Neural progenitor cell (in vitro differentiated cells): ENCODE measurements around the gene DBP. TPM values are rescaled to one million over a fixed set of nuclear protein-coding genes. Genes with fewer than 3 reads are reported as not detected.

Experiments
- DNase-seq: peaks from one replicate; pipeline ENCODE4 v3.0.0-alpha.2; 2016; ENCODE audit warnings: low spot score
- H2AFZ ChIP-seq: fragments of 200-600 bp; sonication (generic); replicated peaks from 2 replicates; pipeline ENCODE4 v1.6.1; 2016; ENCODE audit warnings: antibody characterized with exemption
- H3F3A ChIP-seq: fragments of 200-600 bp; sonication (generic); 2 replicates; pipeline ENCODE4 v1.6.1; 2016; ENCODE audit warnings: antibody characterized with exemption, low read depth
- H3K27ac ChIP-seq: fragments of 200-600 bp; sonication (generic); 2 replicates; pipeline ENCODE4 v1.5.1; 2016; ENCODE audit warnings: mild to moderate bottlenecking
- H3K27me3 ChIP-seq: fragments of 200-600 bp; sonication (generic); 2 replicates; pipeline ENCODE4 v1.6.1; 2016; ENCODE audit warnings: mild to moderate bottlenecking, moderate library complexity
- H3K36me3 ChIP-seq: fragments of 200-600 bp; sonication (generic); 2 replicates; pipeline ENCODE4 v1.5.1; 2016
- H3K4me1 ChIP-seq: fragments of 200-600 bp; sonication (generic); 2 replicates; pipeline ENCODE4 v1.6.1; 2016; ENCODE audit warnings: mixed run types
- H3K4me2 ChIP-seq: fragments of 200-600 bp; sonication (generic); 2 replicates; pipeline ENCODE4 v1.6.1; 2016
- H3K4me3 ChIP-seq: fragments of 200-600 bp; sonication (generic); 2 replicates; pipeline ENCODE4 v1.5.1; 2016
- H3K79me2 ChIP-seq: fragments of 200-600 bp; sonication (generic); 2 replicates; pipeline ENCODE4 v1.6.1; 2016; ENCODE audit warnings: low read depth
- H3K9ac ChIP-seq: fragments of 200-600 bp; sonication (generic); 2 replicates; pipeline ENCODE4 v1.6.1; 2016
- H3K9me3 ChIP-seq: fragments of 200-600 bp; sonication (generic); 2 replicates; pipeline ENCODE4 v1.5.1; 2016; ENCODE audit warnings: low read depth
- H4K20me1 ChIP-seq: fragments of 200-600 bp; sonication (generic); 2 replicates; pipeline ENCODE4 v1.6.1; 2016; ENCODE audit warnings: low read depth
- H3K27ac Mint-ChIP-seq: 3 replicates; pipeline ENCODE4 v1.8.0; 2021; ENCODE audit warnings: mixed read lengths
- H3K27me3 Mint-ChIP-seq: 2 replicates; pipeline ENCODE4 v1.8.0; 2022; ENCODE audit warnings: low read depth, mild to moderate bottlenecking, inconsistent platforms, moderate library complexity, mixed read lengths; ENCODE audit not compliant: insufficient read depth
- H3K36me3 Mint-ChIP-seq: 3 replicates; pipeline ENCODE4 v1.8.0; 2021; ENCODE audit warnings: mixed read lengths
- H3K4me1 Mint-ChIP-seq: 3 replicates; pipeline ENCODE4 v1.8.0; 2021; ENCODE audit warnings: mixed read lengths
- H3K4me3 Mint-ChIP-seq: 3 replicates; pipeline ENCODE4 v1.8.0; 2021; ENCODE audit warnings: mild to moderate bottlenecking, moderate library complexity, mixed read lengths
- H3K9me3 Mint-ChIP-seq: 3 replicates; pipeline ENCODE4 v1.8.0; 2020; ENCODE audit warnings: mixed read lengths
- CTCF ChIP-seq: fragments of 200-600 bp; sonication (generic); IDR thresholded peaks from 2 replicates; pipeline ENCODE4 v1.5.1; 2017; ENCODE audit warnings: antibody characterized with exemption, mild to moderate bottlenecking
- EZH2 ChIP-seq: fragments of 200-600 bp; sonication (generic); IDR thresholded peaks from 2 replicates; pipeline ENCODE4 v1.6.1; 2017; ENCODE audit warnings: antibody characterized with exemption, mild to moderate bottlenecking, moderate library complexity
- EZH2phosphoT487 ChIP-seq: fragments of 200-600 bp; sonication (generic); IDR thresholded peaks from 2 replicates; pipeline ENCODE4 v1.6.1; 2017; ENCODE audit warnings: antibody characterized with exemption
- total RNA-seq: library from RNA; depleted of rRNA; stranded (reverse); fragments of >200 nt; gene quantifications from 2 replicates; pipeline ENCODE4 v1.2.3, GENCODE V29; 2015; ENCODE audit warnings: low replicate concordance

Gene DBP
- total RNA-seq, 1 donor from 2014 or later = 7.4 TPM

GRCh38 chr19:48676487-48676886 is 39.3 kb upstream of the DBP start:
- no peaks in the 10 kb centered on the region for H3K9me3 Mint-ChIP-seq

GRCh38 chr19:48674921-48675824 is 38.0 kb upstream of the DBP start:
- no peaks in the 10 kb centered on the region for H3K9me3 Mint-ChIP-seq
- no peaks in the 10 kb centered on the region for H3K36me3 ChIP-seq
- H3K4me3 Mint-ChIP-seq = no peak overlapping the region
- H3K79me2 ChIP-seq = no peaks in the 10 kb centered on the region
- peaks cover 33% of the 10 kb centered on the region for H3K4me1 Mint-ChIP-seq
- H3K4me1 ChIP-seq = peaks cover 25% of the 10 kb centered on the region
- no peak overlapping the region for H3K9ac ChIP-seq
- no peaks in the 10 kb centered on the region for H3K9me3 ChIP-seq
- H3F3A ChIP-seq = peaks cover 9% of the 10 kb centered on the region
- H3K4me3 ChIP-seq = no peak overlapping the region
- peaks cover 16% of the 10 kb centered on the region for H3K27me3 ChIP-seq
- H3K27ac Mint-ChIP-seq = peak overlapping the region; percentile 73
- no peak overlapping the region for H2AFZ ChIP-seq
- no peak overlapping the region for H3K27ac ChIP-seq
- H3K36me3 Mint-ChIP-seq = no peaks in the 10 kb centered on the region
- no peaks in the 10 kb centered on the region for H4K20me1 ChIP-seq
- peak; percentile 93 for DNase-seq
- TF ChIP-seq EZH2phosphoT487 (no peak), EZH2 (no peak), CTCF (peak; percentile 84)
- H3K4me2 ChIP-seq = peak overlapping the region; percentile 33
- peaks cover 4% of the 10 kb centered on the region for H3K27me3 Mint-ChIP-seq

More at GRCh38 chr19:48676487-48676886, 39.3 kb upstream of the DBP start:
- H3K9me3 ChIP-seq = no peaks in the 10 kb centered on the region
- Mint-ChIP-seq H3K36me3 (no peaks in the 10 kb centered on the region), H3K27me3 (peaks cover 4% of the 10 kb centered on the region), H3K4me1 (peaks cover 25% of the 10 kb centered on the region), H3K27ac (no peak overlapping the region), H3K4me3 (no peak overlapping the region)
- H3K4me1 ChIP-seq = peaks cover 25% of the 10 kb centered on the region
- H3K9ac ChIP-seq = no peak overlapping the region
- DNase-seq = no peak
- H4K20me1 ChIP-seq = no peaks in the 10 kb centered on the region
- no peak overlapping the region for H2AFZ ChIP-seq
- H3K79me2 ChIP-seq = no peaks in the 10 kb centered on the region
- H3K4me3 ChIP-seq = no peak overlapping the region
- no peak for TF ChIP-seq EZH2
- TF ChIP-seq CTCF = no peak
- no peak for TF ChIP-seq EZH2phosphoT487
- peaks cover 9% of the 10 kb centered on the region for H3F3A ChIP-seq
- H3K27ac ChIP-seq = no peak overlapping the region
- no peak overlapping the region for H3K4me2 ChIP-seq
- peaks cover 16% of the 10 kb centered on the region for H3K27me3 ChIP-seq
- no peaks in the 10 kb centered on the region for H3K36me3 ChIP-seq

GRCh38 chr19:48674216-48674809 is 37.1 kb upstream of the DBP start:
- H4K20me1 ChIP-seq = no peaks in the 10 kb centered on the region
- no peaks in the 10 kb centered on the region for H3K9me3 ChIP-seq
- Mint-ChIP-seq H3K27me3 (peaks cover 4% of the 10 kb centered on the region), H3K4me1 (peaks cover 35% of the 10 kb centered on the region), H3K36me3 (no peaks in the 10 kb centered on the region), H3K9me3 (peaks cover 6% of the 10 kb centered on the region), H3K27ac (no peak overlapping the region), H3K4me3 (no peak overlapping the region)
- peak overlapping the region; percentile 33 for H3K4me2 ChIP-seq
- H3K36me3 ChIP-seq = no peaks in the 10 kb centered on the region
- TF ChIP-seq CTCF (no peak), EZH2phosphoT487 (no peak), EZH2 (no peak)
- H3K27me3 ChIP-seq = peaks cover 16% of the 10 kb centered on the region
- H3K27ac ChIP-seq = no peak overlapping the region
- DNase-seq = peak; percentile 39
- peaks cover 25% of the 10 kb centered on the region for H3K4me1 ChIP-seq
- H2AFZ ChIP-seq = no peak overlapping the region
- peaks cover 9% of the 10 kb centered on the region for H3F3A ChIP-seq
- H3K79me2 ChIP-seq = no peaks in the 10 kb centered on the region
- H3K4me3 ChIP-seq = no peak overlapping the region
- no peak overlapping the region for H3K9ac ChIP-seq
